AG09319 (cell line): Measurements from ENCODE around the gene CFTR.
A peak's percentile ranks its signal among the peaks of the same experiment; 100 is the strongest.

ENCODE experiments used
- DNase-seq: peaks from one replicate; pipeline ENCODE4 v3.0.0-alpha.2; 2010; ENCODE audit warnings: low read depth; ENCODE audit errors: extremely low read depth
- CTCF ChIP-seq: IDR thresholded peaks from 2 replicates; pipeline ENCODE4 v1.5.1; 2011; ENCODE audit warnings: low read depth, mild to moderate bottlenecking, inconsistent platforms, low read length, moderate library complexity

CFTR gene

GRCh38 chr7:117715784-117716445 lies 236.1 kb downstream of the CFTR start:
- TF ChIP-seq CTCF, result peak; percentile 72

GRCh38 chr7:117716707-117717299 lies 237.0 kb downstream of the CFTR start:
- TF ChIP-seq CTCF, result no peak
- no peak for DNase-seq

More at GRCh38 chr7:117715784-117716445, 236.1 kb downstream of the CFTR start:
- peak; percentile 32 for DNase-seq

- no peak for TF ChIP-seq CTCF
- no peak for DNase-seq
Measured at GRCh38 chr7:117717357-117717756, 237.5 kb downstream of the CFTR start.
